WTC11 (cell line): Measurements from ENCODE around the gene IL10.

Experiments
- ATF3 ChIP-seq: sonication (generic); formaldehyde crosslinking; conservative IDR thresholded peaks from 2 replicates; pipeline ENCODE4 v1.8.1; 2022; ENCODE audit warnings: mild to moderate bottlenecking, missing genetic modification reagents
- FOXP4 ChIP-seq: sonication (generic); formaldehyde crosslinking; IDR thresholded peaks from 2 replicates; pipeline ENCODE4 v1.8.0; 2022; ENCODE audit warnings: mild to moderate bottlenecking, missing genetic modification reagents
- MYBL2 ChIP-seq: sonication (generic); formaldehyde crosslinking; IDR thresholded peaks from 2 replicates; pipeline ENCODE4 v1.8.1; 2023; ENCODE audit warnings: mild to moderate bottlenecking, moderate library complexity, missing genetic modification reagents
- SMAD4 ChIP-seq: sonication (generic); formaldehyde crosslinking; IDR thresholded peaks from 2 replicates; pipeline ENCODE4 v1.8.0; 2022; ENCODE audit warnings: mild to moderate bottlenecking, missing genetic modification reagents
- SP1 ChIP-seq: sonication (generic); formaldehyde crosslinking; conservative IDR thresholded peaks from 2 replicates; pipeline ENCODE4 v1.8.1; 2022; ENCODE audit warnings: missing genetic modification reagents
- TEAD4 ChIP-seq: sonication (generic); formaldehyde crosslinking; IDR thresholded peaks from 2 replicates; pipeline ENCODE4 v1.8.0; 2022; ENCODE audit warnings: mild to moderate bottlenecking, missing genetic modification reagents
- ZNF317 ChIP-seq: sonication (generic); formaldehyde crosslinking; IDR thresholded peaks from 2 replicates; pipeline ENCODE4 v1.8.1; 2023; ENCODE audit warnings: low read depth, mild to moderate bottlenecking, moderate library complexity, missing genetic modification reagents, borderline replicate concordance
- TF ChIP-seq, protein P1 (sequence below): fragments of 200-600 bp; IDR thresholded peaks from 2 replicates; pipeline ENCODE4 v1.8.0; 2022; ENCODE audit warnings: antibody characterized with exemption
- TF ChIP-seq, protein P2 (sequence below): fragments of 250-450 bp; sonication (Bioruptor Pico); IDR thresholded peaks from 2 replicates; pipeline ENCODE4 v1.9.0; 2021; ENCODE audit warnings: moderate library complexity, mild to moderate bottlenecking, inconsistent platforms, borderline replicate concordance

GRCh38 chr1:206751891-206752290 is 20.4 kb downstream of the IL10 start:
- TF ChIP-seq ZNF317 (CRISPR knock-in tag) = no peak
- TF ChIP-seq, protein P1, sequence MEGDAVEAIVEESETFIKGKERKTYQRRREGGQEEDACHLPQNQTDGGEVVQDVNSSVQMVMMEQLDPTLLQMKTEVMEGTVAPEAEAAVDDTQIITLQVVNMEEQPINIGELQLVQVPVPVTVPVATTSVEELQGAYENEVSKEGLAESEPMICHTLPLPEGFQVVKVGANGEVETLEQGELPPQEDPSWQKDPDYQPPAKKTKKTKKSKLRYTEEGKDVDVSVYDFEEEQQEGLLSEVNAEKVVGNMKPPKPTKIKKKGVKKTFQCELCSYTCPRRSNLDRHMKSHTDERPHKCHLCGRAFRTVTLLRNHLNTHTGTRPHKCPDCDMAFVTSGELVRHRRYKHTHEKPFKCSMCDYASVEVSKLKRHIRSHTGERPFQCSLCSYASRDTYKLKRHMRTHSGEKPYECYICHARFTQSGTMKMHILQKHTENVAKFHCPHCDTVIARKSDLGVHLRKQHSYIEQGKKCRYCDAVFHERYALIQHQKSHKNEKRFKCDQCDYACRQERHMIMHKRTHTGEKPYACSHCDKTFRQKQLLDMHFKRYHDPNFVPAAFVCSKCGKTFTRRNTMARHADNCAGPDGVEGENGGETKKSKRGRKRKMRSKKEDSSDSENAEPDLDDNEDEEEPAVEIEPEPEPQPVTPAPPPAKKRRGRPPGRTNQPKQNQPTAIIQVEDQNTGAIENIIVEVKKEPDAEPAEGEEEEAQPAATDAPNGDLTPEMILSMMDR = no peak
- TF ChIP-seq ATF3 (CRISPR knock-in tag) = no peak
- TF ChIP-seq MYBL2 = no peak
- TF ChIP-seq SMAD4 (CRISPR knock-in tag) = no peak
- TF ChIP-seq FOXP4 (CRISPR knock-in tag) = no peak
- TF ChIP-seq TEAD4 (CRISPR knock-in tag) = no peak
- TF ChIP-seq SP1 (CRISPR knock-in tag) = no peak
- TF ChIP-seq, protein P2, sequence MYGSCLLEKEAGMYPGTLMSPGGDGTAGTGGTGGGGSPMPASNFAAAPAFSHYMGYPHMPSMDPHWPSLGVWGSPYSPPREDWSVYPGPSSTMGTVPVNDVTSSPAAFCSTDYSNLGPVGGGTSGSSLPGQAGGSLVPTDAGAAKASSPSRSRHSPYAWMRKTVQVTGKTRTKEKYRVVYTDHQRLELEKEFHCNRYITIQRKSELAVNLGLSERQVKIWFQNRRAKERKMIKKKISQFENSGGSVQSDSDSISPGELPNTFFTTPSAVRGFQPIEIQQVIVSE (CRISPR knock-in tag) = no peak
